Activated naive CD4-positive, alpha-beta T cell treated with anti-CD3 and anti-CD28 coated beads for 36 hours (primary cell): ENCODE results near the gene PSRC1. TPM values are rescaled to one million over a fixed set of nuclear protein-coding genes. Genes with fewer than 3 reads are reported as not detected.

ENCODE experiments used
- CTCF ChIA-PET: fragments of 350-600 bp; sonication (Branson Sonifier 250); formaldehyde crosslinking; loops from one replicate; lab custom pipeline; 2021; ENCODE audit warnings: antibody characterized with exemption; lab: Charles Lee
- DNase-seq: peaks from one replicate; pipeline ENCODE4 v3.0.0-alpha.2; 2020
- H3K27ac Mint-ChIP-seq: one replicate; pipeline ENCODE4 v1.8.0; 2021; ENCODE audit warnings: mild to moderate bottlenecking, mixed read lengths
- H3K27me3 Mint-ChIP-seq: one replicate; pipeline ENCODE4 v1.8.0; 2021; ENCODE audit warnings: low read depth, mixed read lengths
- H3K36me3 Mint-ChIP-seq: one replicate; pipeline ENCODE4 v1.8.0; 2021; ENCODE audit warnings: low read depth, mixed read lengths
- H3K4me1 Mint-ChIP-seq: one replicate; pipeline ENCODE4 v1.8.0; 2021; ENCODE audit warnings: low read depth, mixed read lengths
- H3K4me3 Mint-ChIP-seq: one replicate; pipeline ENCODE4 v1.8.0; 2021; ENCODE audit warnings: mild to moderate bottlenecking, moderate library complexity, mixed read lengths
- H3K9me3 Mint-ChIP-seq: one replicate; pipeline ENCODE4 v1.8.0; 2021; ENCODE audit warnings: mixed read lengths
- intact Hi-C: fragments of 100-400 bp; cut with micrococcal nuclease; formaldehyde crosslinking; loops from one replicate; pipeline ENCODE4 v1.15.1; 2023
- total RNA-seq, 2 experiments: library from RNA; stranded (reverse); gene quantifications; one replicate each; pipeline ENCODE4 v1.2.3, GENCODE V29; 2021

Gene PSRC1
- 10 to 100 TPM; 19.3 to 21.5 TPM for total RNA-seq

DNA sequence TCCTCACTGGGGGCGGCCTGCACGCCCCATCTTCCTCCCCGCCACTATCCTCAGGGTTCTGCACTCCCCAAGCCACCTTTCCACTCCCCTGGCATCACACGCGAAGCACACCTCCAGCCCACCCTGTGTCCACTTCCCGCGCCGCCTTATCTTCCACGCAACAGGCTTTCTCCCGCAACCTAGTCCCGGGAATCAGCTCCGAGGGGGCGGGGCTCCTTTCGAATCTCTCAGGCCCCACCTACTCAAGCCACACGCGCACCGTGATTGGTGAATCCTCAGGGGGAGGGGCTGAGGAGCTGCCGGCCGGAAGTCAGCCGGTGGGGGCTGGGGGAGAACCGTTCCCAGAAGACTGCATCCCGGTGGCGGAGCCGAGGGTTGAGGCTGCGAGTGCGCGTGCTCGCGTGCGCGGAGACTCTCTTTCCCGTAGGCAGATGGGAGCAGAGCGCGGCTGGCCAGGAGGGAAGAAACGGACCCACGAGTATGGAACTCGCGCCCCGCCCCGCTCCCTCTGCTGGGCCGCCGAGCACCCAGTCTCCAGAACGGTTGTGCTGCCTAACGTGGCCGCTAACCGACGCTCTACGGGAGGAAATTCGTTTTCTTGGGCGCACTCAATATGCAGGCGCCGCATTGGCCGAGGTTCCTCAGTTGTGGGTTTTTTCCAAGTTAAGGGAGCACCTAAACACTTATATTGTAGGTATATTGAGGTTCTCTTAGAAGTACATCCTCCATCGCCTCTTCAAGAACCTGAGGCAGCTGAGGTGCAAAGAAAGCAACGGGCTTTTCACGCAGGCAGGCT is at the start of gene PSRC1:
Gene PSRC1, minus strand, starts transcription at position 194 of the 796 bp plus-strand sequence.
- Mint-ChIP-seq H3K4me1 (peaks cover 6% of the 10 kb centered on the region), H3K36me3 (no peaks in the 10 kb centered on the region), H3K27ac (peak within 1 kb of the TSS; percentile 89), H3K27me3 (no peaks in the 10 kb centered on the region), H3K4me3 (peak within 1 kb of the TSS; percentile 94), H3K9me3 (no peaks in the 10 kb centered on the region)
- intact Hi-C loops = loop anchor here (1.0 to 5.0 kb wide), 7 partner anchors 70 to 266 kb away; partner anchors contain the start of genes ATXN7L2, PSMA5, SARS1 and WDR47
- peak; percentile 94 for DNase-seq
- CTCF ChIA-PET = interaction anchor here (0.9 to 8.9 kb wide), 6 partner anchors 25 to 249 kb away, joined by 3 to 126 read pairs (median 4); partner anchors contain the start of gene SORT1

DNA sequence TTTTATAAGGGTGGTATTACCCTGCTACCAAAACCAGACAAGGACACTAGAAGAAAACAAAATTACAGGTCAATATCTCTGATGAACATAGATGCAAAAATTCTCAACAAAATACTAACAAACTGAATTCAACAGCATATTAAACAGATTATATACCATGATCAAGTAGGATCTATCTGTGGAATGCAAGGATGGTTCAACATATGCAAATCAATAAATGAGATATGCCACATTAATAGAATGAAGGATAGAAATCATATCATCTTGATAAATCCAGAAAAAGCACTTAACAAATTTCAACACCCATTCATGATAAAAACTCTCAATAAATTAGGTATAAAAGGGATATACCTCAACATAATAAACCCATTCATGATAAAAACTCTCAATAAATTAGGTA is 48.2 kb upstream of the PSRC1 start:
- DNase-seq = no peak
- Mint-ChIP-seq H3K27ac (no peak overlapping the region), H3K27me3 (no peaks in the 10 kb centered on the region), H3K9me3 (peaks cover 15% of the 10 kb centered on the region), H3K4me1 (no peaks in the 10 kb centered on the region), H3K4me3 (no peak overlapping the region), H3K36me3 (peaks cover 5% of the 10 kb centered on the region)
- intact Hi-C loops = no loop called here
- CTCF ChIA-PET = interaction anchor here (0.7 kb wide), 1 partner anchor 141 kb away, joined by 5 read pairs; no protein-coding TSS in a partner anchor

DNA sequence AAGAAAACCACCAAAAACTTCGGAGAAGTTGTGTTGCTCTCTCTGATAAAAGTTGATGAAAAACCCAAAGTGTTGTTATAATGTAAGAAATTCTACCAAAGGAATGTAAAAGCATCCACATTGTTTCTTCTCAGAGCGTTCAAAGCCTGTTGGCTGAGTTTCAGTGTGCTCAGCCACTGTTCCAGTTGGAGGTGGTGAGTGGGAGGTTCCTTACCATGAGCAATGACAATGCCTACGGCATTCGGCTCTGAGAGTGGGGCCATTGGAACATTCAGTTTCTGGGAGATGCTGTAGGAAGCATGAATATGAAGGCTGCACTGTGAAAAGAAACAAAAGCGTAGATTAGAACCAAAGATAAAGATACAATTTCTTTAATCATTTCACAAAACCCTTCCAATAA is 44.3 kb upstream of the PSRC1 start:
- no peak overlapping the region for H3K27ac Mint-ChIP-seq
- peaks cover 4% of the 10 kb centered on the region for H3K36me3 Mint-ChIP-seq
- H3K4me3 Mint-ChIP-seq = no peak overlapping the region
- intact Hi-C loops = no loop called here
- H3K9me3 Mint-ChIP-seq = peaks cover 12% of the 10 kb centered on the region
- CTCF ChIA-PET = interaction anchor here (1.2 kb wide), 1 partner anchor 22 kb away, joined by 3 read pairs; no protein-coding TSS in a partner anchor
- H3K4me1 Mint-ChIP-seq = no peaks in the 10 kb centered on the region
- no peak for DNase-seq
- H3K27me3 Mint-ChIP-seq = peaks cover 2% of the 10 kb centered on the region

DNA sequence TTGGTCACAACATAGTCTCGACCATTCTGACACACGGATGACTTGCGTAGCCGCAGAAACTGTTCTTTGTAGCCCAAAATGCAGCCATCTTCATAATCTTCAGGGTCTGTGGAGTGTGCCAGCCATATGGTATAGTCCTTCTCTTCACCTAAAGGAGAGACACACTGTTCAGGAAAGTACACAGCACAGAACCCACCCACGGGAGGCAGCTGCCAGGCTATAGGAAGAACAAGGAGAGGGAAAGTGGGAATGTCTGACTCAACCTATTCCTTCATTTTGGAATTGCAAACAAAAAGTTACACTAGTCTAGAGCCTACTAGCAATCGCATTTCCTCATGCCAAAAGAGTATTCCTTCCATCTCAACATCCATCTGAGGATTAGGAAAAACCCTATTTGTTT is 40.0 kb upstream of the PSRC1 start:
- Mint-ChIP-seq H3K27ac (no peak overlapping the region), H3K4me1 (no peaks in the 10 kb centered on the region), H3K4me3 (no peak overlapping the region), H3K9me3 (no peaks in the 10 kb centered on the region), H3K36me3 (no peaks in the 10 kb centered on the region), H3K27me3 (peaks cover 2% of the 10 kb centered on the region)
- CTCF ChIA-PET = no interaction called here
- intact Hi-C loops = no loop called here
- DNase-seq = no peak

DNA sequence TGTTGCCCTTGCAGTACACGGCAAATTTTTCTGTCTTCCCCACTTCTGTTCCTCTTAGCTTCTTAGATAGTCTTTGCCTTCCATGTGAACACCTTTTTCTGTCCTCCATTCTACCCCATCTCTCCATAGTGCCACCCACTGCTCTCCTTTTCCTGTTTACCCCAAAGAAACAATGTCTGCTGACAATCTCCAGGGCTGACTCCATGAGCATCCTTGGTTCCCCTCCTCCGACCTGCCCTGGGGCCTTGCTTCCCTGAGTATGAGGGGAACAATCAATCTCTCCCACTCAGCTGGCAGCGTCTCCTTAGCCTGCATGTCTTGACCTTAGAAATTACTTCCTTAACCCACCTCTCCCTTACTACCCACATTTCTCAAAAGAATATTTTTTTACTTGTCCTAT is 36.2 kb upstream of the PSRC1 start:
- Mint-ChIP-seq H3K4me3 (no peak overlapping the region), H3K9me3 (no peaks in the 10 kb centered on the region), H3K36me3 (no peaks in the 10 kb centered on the region), H3K27ac (no peak overlapping the region), H3K4me1 (no peaks in the 10 kb centered on the region), H3K27me3 (no peaks in the 10 kb centered on the region)
- no peak for DNase-seq
- intact Hi-C loops = no loop called here
- CTCF ChIA-PET = interaction anchor here (1.2 kb wide), 1 partner anchor 227 kb away, joined by 3 read pairs; no protein-coding TSS in a partner anchor

DNA sequence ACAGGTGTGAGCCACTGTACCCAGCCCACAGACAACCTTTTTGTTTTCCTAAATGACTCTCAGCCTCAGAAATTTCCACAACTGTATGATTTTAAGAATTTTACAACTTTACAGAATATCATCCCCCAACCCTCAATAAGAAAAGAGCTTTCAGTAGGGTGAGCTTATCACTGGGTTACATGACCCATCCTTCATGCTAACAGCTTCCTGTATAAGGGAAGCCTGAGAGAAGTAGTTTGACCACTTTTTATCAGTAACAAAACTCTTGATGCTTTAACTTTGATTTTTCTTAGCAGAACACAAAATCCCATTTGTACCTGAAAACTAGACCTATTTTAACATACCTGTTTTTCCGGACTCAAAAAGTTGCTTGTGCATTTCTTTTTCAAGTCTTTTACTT is 33.6 kb upstream of the PSRC1 start:
- H3K27ac Mint-ChIP-seq = no peak overlapping the region
- intact Hi-C loops = no loop called here
- no peak for DNase-seq
- no peaks in the 10 kb centered on the region for H3K4me1 Mint-ChIP-seq
- no peak overlapping the region for H3K4me3 Mint-ChIP-seq
- CTCF ChIA-PET = interaction anchor here (0.6 to 0.8 kb wide), 3 partner anchors 78 to 457 kb away, joined by 3 to 4 read pairs (median 3); no protein-coding TSS in a partner anchor
- H3K36me3 Mint-ChIP-seq = no peaks in the 10 kb centered on the region
- no peaks in the 10 kb centered on the region for H3K9me3 Mint-ChIP-seq
- H3K27me3 Mint-ChIP-seq = no peaks in the 10 kb centered on the region

DNA sequence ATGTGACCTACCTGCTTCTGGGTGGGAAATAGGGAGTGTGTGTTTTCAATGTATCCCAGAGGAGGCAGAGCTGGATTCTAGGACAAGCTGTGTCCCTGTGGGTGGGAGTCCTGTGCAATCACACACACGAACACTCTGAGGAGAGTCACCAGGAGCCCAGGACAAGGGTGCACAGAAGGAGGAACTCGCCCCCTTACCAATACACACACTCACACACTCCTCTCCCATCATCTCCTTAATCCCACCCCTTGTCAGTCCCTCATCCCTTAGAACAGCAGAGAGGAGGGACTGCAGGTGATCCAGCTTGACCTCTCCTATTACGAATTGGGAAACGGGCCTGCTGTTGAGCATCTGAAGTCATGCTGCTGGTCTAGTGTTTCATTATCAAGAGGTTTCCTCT is 32.3 kb upstream of the PSRC1 start:
- Mint-ChIP-seq H3K4me1 (no peaks in the 10 kb centered on the region), H3K27ac (no peak overlapping the region), H3K27me3 (no peaks in the 10 kb centered on the region), H3K36me3 (no peaks in the 10 kb centered on the region), H3K9me3 (no peaks in the 10 kb centered on the region), H3K4me3 (no peak overlapping the region)
- CTCF ChIA-PET = no interaction called here
- no peak for DNase-seq
- intact Hi-C loops = no loop called here

DNA sequence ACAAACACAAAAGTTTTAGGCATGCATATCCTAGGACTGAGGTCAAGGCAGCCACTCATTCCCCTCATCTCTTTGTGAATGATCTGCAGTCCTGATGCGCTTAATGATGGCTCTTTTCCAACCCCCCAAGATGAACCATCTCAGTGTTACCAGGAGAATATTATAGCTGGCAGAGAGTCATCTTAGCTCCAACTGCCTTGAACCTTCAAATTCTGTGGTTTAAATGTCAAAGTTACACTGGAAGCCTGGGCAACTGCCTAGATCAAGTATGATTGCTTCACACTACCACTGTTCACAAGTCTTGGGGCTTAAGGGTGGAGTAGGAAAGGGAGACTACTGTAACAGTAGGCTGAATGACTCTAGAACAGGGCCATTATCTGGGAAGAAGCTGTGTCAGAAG is 31.9 kb upstream of the PSRC1 start:
- Mint-ChIP-seq H3K9me3 (no peaks in the 10 kb centered on the region), H3K4me3 (no peak overlapping the region), H3K4me1 (no peaks in the 10 kb centered on the region), H3K27me3 (no peaks in the 10 kb centered on the region), H3K36me3 (no peaks in the 10 kb centered on the region), H3K27ac (no peak overlapping the region)
- no peak for DNase-seq
- CTCF ChIA-PET = no interaction called here
- intact Hi-C loops = no loop called here

DNA sequence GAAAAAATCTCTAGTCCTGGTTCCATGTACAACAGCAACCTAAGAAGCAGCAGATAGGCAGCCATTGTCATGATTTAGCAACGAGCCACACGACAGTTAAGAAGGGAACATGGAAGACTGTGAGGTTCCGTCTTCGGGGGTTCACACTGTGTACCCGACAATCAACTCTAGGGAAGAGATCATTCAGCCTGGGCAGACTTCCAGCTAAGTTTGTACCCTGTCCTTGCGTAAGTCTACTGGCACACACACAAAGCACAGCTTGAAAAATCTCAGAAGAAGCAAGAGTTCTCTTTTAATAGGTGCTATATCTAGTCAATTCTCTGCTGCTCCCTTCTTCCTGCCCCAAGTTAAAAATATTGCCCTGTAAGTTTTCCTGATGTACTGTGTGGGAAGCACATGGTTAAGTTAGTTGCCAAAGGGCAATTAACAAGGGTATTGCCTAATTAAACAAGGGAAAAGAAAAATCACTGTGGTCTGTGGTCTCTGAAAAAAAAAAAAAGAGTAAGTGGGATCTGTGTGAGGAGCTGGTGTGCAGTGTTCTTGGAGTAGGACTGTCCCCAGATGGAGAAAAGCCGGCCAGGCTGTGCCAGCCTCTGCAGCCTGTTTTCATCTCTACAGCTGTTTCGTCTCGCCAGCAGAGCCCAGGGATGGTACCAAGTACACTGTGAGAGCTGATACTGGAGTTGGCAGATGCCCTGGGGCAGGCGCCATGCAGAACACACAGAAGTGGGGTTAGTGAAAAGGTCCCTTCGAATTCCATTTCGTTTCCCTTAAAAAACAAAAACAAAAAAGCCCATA is 30.2 kb upstream of the PSRC1 start:
- H3K27ac Mint-ChIP-seq = no peak overlapping the region
- H3K9me3 Mint-ChIP-seq = no peaks in the 10 kb centered on the region
- H3K4me3 Mint-ChIP-seq = no peak overlapping the region
- H3K36me3 Mint-ChIP-seq = no peaks in the 10 kb centered on the region
- CTCF ChIA-PET = interaction anchor here (0.6 kb wide), 1 partner anchor 68 kb away, joined by 5 read pairs; no protein-coding TSS in a partner anchor
- no peaks in the 10 kb centered on the region for H3K4me1 Mint-ChIP-seq
- H3K27me3 Mint-ChIP-seq = peaks cover 1% of the 10 kb centered on the region
- DNase-seq = no peak
- intact Hi-C loops = no loop called here

DNA sequence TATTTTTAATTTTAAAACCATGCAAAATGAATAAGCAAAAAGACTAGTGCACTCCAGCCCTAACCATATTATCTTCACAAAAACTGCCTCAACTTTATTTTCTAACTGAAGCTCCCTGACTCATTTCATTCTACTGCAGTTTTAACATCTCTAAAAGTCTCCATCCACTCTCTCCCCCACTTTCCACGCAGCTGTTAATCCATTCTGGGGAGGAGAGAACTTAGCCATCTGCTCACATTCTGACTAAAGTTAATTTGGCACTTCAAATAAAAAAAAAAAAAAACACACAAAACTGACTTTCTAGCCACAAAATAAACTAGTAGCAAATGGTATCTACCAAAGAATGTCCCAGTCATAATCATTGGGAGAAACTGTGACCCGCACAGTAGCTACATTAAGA is 29.3 kb upstream of the PSRC1 start:
- intact Hi-C loops = no loop called here
- Mint-ChIP-seq H3K9me3 (no peaks in the 10 kb centered on the region), H3K27me3 (peaks cover 1% of the 10 kb centered on the region), H3K27ac (no peak overlapping the region), H3K36me3 (no peaks in the 10 kb centered on the region), H3K4me1 (no peaks in the 10 kb centered on the region), H3K4me3 (no peak overlapping the region)
- DNase-seq = no peak
- CTCF ChIA-PET = interaction anchor here (0.6 kb wide), 1 partner anchor 86 kb away, joined by 3 read pairs; no protein-coding TSS in a partner anchor

DNA sequence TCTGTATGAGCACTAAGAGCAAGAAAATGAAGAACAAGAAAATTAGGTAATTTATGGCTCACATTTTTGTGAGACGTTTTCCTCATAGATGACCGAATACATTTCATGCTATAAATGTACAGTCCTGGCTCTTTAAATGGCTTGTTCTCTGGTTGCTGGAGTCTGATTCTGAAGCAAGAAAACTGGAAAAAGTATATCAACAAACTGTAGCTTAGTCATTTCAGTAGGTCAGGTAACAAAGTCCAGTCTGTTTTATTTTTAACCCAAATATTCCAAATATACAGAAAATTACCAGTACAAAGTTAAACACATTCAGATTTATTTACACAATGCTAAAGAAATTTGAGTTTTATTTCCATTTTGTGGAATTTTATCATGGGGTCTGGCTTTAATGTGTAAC is 26.4 kb upstream of the PSRC1 start:
- Mint-ChIP-seq H3K36me3 (no peaks in the 10 kb centered on the region), H3K4me3 (no peak overlapping the region), H3K9me3 (no peaks in the 10 kb centered on the region), H3K27ac (no peak overlapping the region), H3K27me3 (peaks cover 1% of the 10 kb centered on the region), H3K4me1 (no peaks in the 10 kb centered on the region)
- no peak for DNase-seq
- intact Hi-C loops = no loop called here
- CTCF ChIA-PET = no interaction called here

DNA sequence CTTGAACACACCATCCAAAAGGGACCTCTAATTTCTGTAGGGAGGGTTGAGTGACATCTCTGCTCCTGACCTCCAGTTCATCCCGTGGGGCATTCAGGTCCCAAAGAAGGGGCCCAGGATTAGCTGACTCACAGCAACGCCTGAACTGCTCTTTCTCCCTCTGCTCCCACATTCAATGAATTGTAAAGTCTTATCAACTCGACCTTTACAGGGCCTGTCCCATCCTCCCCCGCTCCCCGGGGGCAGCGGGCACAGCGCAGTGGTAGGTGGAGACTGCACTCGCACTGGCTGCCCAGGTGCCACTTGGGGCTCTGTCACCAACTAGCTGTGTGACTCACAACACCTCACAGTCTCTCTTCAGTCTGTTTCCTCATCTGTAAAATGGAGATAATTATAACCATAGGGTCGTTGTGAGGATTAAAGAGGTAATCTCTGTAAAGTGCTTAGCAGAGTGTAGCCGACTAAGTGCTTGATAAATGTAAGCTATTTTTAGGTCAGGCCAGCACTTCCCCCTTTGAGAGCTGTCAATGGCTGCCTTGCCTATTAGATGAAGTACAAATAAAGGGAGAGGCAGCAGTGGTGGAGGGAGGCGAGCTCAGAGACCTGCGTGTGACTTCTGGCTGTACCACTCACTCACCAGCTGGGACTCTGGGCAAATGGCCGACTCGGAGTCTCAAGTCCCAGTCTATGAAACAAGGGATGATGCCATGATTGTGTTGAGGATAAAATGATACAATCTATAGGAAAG is 24.5 kb upstream of the PSRC1 start:
- H3K4me3 Mint-ChIP-seq = no peak overlapping the region
- H3K9me3 Mint-ChIP-seq = no peaks in the 10 kb centered on the region
- no peaks in the 10 kb centered on the region for H3K36me3 Mint-ChIP-seq
- H3K4me1 Mint-ChIP-seq = no peaks in the 10 kb centered on the region
- CTCF ChIA-PET = interaction anchor here (1.1 kb wide), 1 partner anchor 25 kb away, joined by 3 read pairs; the partner anchor contains the start of gene PSRC1
- H3K27me3 Mint-ChIP-seq = peaks cover 1% of the 10 kb centered on the region
- intact Hi-C loops = no loop called here
- no peak for DNase-seq
- no peak overlapping the region for H3K27ac Mint-ChIP-seq
